ENCODE results near the gene HHLA2. TPM values are rescaled to one million over a fixed set of nuclear protein-coding genes. Genes with fewer than 3 reads are reported as not detected.

The HHLA2 gene
- total and polyA plus RNA-seq, 2 experiments from 2014 or later, result not detected

DNA sequence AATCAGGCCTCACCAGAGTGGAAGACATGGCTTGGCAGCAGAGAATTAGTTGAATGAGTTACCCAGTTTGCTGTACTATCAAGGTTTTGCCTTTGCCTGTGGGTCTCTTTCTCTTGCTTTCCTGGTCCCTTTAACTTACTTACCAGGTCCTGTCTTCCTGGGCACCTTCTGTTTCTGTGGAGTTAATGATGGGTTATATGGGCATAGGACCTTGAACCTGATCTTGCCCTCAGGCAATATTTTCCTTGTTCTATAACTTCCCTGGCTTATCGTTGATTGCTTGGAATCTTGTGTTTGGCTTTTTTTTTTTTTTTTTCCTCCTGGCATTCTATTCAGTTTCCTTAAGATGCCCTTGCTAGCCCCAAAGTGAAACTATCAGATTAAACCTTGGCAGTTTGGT, 106.8 kb downstream of the HHLA2 start (continued):
- TF ChIP-seq, protein P1, sequence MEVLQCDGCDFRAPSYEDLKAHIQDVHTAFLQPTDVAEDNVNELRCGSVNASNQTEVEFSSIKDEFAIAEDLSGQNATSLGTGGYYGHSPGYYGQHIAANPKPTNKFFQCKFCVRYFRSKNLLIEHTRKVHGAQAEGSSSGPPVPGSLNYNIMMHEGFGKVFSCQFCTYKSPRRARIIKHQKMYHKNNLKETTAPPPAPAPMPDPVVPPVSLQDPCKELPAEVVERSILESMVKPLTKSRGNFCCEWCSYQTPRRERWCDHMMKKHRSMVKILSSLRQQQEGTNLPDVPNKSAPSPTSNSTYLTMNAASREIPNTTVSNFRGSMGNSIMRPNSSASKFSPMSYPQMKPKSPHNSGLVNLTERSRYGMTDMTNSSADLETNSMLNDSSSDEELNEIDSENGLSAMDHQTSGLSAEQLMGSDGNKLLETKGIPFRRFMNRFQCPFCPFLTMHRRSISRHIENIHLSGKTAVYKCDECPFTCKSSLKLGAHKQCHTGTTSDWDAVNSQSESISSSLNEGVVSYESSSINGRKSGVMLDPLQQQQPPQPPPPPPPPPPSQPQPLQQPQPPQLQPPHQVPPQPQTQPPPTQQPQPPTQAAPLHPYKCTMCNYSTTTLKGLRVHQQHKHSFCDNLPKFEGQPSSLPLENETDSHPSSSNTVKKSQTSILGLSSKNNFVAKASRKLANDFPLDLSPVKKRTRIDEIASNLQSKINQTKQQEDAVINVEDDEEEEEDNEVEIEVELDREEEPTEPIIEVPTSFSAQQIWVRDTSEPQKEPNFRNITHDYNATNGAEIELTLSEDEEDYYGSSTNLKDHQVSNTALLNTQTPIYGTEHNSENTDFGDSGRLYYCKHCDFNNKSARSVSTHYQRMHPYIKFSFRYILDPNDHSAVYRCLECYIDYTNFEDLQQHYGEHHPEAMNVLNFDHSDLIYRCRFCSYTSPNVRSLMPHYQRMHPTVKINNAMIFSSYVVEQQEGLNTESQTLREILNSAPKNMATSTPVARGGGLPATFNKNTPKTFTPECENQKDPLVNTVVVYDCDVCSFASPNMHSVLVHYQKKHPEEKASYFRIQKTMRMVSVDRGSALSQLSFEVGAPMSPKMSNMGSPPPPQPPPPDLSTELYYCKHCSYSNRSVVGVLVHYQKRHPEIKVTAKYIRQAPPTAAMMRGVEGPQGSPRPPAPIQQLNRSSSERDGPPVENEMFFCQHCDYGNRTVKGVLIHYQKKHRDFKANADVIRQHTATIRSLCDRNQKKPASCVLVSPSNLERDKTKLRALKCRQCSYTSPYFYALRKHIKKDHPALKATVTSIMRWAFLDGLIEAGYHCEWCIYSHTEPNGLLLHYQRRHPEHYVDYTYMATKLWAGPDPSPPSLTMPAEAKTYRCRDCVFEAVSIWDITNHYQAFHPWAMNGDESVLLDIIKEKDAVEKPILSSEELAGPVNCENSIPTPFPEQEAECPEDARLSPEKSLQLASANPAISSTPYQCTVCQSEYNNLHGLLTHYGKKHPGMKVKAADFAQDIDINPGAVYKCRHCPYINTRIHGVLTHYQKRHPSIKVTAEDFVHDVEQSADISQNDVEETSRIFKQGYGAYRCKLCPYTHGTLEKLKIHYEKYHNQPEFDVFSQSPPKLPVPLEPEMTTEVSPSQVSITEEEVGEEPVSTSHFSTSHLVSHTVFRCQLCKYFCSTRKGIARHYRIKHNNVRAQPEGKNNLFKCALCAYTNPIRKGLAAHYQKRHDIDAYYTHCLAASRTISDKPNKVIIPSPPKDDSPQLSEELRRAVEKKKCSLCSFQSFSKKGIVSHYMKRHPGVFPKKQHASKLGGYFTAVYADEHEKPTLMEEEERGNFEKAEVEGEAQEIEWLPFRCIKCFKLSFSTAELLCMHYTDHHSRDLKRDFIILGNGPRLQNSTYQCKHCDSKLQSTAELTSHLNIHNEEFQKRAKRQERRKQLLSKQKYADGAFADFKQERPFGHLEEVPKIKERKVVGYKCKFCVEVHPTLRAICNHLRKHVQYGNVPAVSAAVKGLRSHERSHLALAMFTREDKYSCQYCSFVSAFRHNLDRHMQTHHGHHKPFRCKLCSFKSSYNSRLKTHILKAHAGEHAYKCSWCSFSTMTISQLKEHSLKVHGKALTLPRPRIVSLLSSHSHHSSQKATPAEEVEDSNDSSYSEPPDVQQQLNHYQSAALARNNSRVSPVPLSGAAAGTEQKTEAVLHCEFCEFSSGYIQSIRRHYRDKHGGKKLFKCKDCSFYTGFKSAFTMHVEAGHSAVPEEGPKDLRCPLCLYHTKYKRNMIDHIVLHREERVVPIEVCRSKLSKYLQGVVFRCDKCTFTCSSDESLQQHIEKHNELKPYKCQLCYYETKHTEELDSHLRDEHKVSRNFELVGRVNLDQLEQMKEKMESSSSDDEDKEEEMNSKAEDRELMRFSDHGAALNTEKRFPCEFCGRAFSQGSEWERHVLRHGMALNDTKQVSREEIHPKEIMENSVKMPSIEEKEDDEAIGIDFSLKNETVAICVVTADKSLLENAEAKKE (CRISPR knock-in tag; IDR thresholded peaks at IDR 0.05), result no peak
- TF ChIP-seq, protein P2, sequence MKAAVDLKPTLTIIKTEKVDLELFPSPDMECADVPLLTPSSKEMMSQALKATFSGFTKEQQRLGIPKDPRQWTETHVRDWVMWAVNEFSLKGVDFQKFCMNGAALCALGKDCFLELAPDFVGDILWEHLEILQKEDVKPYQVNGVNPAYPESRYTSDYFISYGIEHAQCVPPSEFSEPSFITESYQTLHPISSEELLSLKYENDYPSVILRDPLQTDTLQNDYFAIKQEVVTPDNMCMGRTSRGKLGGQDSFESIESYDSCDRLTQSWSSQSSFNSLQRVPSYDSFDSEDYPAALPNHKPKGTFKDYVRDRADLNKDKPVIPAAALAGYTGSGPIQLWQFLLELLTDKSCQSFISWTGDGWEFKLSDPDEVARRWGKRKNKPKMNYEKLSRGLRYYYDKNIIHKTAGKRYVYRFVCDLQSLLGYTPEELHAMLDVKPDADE (IDR thresholded peaks at IDR 0.05), result no peak
- TF ChIP-seq EZH2 (IDR thresholded peaks at IDR 0.05; ENCODE audit: low read depth, unreplicated experiment), result no peak

DNA sequence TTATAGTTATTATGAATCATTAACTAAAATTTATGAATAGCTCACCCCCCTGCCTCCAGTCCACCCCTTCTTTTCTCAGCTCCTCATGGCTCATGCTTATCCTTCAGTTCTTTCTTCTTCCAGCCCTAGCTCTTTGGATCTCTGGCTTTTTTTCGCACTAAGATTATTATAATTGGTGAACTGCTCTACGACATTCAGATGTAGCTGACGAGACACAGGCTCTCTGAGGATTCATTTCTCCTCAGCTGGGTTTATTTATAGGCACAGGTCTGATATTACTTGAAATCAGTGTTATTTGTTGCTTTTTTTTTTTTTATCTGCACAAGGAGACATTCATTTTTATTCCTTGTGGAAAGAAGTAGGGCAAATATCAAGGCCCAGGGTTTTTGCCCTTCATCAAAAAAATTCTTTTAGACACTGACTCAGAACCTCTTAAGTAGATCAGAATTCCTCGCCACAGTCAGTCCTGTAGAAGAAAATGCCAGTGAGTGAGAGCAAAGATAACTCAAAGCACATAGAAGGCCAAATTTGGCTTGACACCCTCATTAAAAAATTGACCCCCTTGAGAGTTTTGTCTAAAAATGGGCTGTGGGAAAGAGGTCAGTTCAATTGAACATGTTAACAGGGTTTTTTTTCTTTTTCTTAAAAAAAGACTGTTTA, 107.5 kb downstream of the HHLA2 start:
- H3K27me3 Mint-ChIP-seq (ENCODE audit: insufficient read depth, low read depth, poor library complexity), result peaks cover 3% of the 10 kb centered on the region
- H3K4me3 Mint-ChIP-seq, result no peak overlapping the region
- no peak overlapping the region for H3K4me2 ChIP-seq
- no peak overlapping the region for H3K27ac ChIP-seq (ENCODE audit: low read depth)
- no peak for ATAC-seq
- H3K79me2 ChIP-seq (replicated peaks; ENCODE audit: insufficient read depth), result no peaks in the 10 kb centered on the region
- H3K9me3 Mint-ChIP-seq, result no peaks in the 10 kb centered on the region
- H3K9me2 ChIP-seq (ENCODE audit: insufficient read depth), result no peaks in the 10 kb centered on the region
- no peak overlapping the region for H3K27ac Mint-ChIP-seq
- H3K27me3 ChIP-seq (ENCODE audit: insufficient read depth), result no peaks in the 10 kb centered on the region
- H3K36me3 ChIP-seq (ENCODE audit: insufficient read depth), result no peaks in the 10 kb centered on the region
- H2AFZ ChIP-seq, result no peak overlapping the region
- H4K20me1 ChIP-seq (replicated peaks; ENCODE audit: insufficient read depth), result no peaks in the 10 kb centered on the region
- no peaks in the 10 kb centered on the region for H3F3A ChIP-seq (replicated peaks; ENCODE audit: low read depth)
- no peaks in the 10 kb centered on the region for H3K36me3 Mint-ChIP-seq (ENCODE audit: low read depth)
- H3K4me3 ChIP-seq, result no peak overlapping the region
- 0 out of 2 replicates have a peak, but pooled peaks cover 11% of the 10 kb centered on the region for H3K4me1 ChIP-seq (ENCODE audit: insufficient read depth)
- H3K4me1 Mint-ChIP-seq, result peaks cover 26% of the 10 kb centered on the region
- no peak for DNase-seq (ENCODE audit: low spot score)
- TF ChIP-seq, protein P3, sequence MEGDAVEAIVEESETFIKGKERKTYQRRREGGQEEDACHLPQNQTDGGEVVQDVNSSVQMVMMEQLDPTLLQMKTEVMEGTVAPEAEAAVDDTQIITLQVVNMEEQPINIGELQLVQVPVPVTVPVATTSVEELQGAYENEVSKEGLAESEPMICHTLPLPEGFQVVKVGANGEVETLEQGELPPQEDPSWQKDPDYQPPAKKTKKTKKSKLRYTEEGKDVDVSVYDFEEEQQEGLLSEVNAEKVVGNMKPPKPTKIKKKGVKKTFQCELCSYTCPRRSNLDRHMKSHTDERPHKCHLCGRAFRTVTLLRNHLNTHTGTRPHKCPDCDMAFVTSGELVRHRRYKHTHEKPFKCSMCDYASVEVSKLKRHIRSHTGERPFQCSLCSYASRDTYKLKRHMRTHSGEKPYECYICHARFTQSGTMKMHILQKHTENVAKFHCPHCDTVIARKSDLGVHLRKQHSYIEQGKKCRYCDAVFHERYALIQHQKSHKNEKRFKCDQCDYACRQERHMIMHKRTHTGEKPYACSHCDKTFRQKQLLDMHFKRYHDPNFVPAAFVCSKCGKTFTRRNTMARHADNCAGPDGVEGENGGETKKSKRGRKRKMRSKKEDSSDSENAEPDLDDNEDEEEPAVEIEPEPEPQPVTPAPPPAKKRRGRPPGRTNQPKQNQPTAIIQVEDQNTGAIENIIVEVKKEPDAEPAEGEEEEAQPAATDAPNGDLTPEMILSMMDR (conservative IDR thresholded peaks at IDR 0.05; ENCODE audit: low read depth in 2 of 2), result no peak
- no peak for TF ChIP-seq NANOG (IDR thresholded peaks at IDR 0.05; ENCODE audit: borderline replicate concordance)
- TF ChIP-seq, protein P4, sequence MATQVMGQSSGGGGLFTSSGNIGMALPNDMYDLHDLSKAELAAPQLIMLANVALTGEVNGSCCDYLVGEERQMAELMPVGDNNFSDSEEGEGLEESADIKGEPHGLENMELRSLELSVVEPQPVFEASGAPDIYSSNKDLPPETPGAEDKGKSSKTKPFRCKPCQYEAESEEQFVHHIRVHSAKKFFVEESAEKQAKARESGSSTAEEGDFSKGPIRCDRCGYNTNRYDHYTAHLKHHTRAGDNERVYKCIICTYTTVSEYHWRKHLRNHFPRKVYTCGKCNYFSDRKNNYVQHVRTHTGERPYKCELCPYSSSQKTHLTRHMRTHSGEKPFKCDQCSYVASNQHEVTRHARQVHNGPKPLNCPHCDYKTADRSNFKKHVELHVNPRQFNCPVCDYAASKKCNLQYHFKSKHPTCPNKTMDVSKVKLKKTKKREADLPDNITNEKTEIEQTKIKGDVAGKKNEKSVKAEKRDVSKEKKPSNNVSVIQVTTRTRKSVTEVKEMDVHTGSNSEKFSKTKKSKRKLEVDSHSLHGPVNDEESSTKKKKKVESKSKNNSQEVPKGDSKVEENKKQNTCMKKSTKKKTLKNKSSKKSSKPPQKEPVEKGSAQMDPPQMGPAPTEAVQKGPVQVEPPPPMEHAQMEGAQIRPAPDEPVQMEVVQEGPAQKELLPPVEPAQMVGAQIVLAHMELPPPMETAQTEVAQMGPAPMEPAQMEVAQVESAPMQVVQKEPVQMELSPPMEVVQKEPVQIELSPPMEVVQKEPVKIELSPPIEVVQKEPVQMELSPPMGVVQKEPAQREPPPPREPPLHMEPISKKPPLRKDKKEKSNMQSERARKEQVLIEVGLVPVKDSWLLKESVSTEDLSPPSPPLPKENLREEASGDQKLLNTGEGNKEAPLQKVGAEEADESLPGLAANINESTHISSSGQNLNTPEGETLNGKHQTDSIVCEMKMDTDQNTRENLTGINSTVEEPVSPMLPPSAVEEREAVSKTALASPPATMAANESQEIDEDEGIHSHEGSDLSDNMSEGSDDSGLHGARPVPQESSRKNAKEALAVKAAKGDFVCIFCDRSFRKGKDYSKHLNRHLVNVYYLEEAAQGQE (IDR thresholded peaks at IDR 0.05; ENCODE audit: unreplicated experiment), result no peak

Data from GM23338 (cell line).